ENCODE measurements around the gene ARID3C.

ARID3C gene

DNA sequence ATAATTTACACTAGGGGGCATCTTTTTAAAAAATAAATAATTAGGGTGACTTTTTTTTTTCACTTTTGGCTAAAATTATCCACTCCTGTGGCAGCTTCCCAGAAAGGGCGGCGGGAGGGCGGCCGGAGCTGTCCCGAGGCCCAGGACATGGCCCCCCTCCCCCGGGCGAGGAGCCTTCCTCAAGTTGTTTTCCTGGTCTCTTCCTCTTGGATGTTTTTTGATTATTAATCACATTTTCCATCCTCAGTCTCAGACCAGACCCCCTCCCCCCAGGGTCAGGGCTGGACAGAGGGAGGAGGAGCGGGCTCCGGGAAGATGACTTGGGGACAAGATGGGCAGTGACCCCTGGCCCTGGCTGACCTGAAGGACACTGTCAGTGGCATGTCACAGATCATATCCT, 34.7 kb downstream of the ARID3C start:
- no peak for DNase-seq (ENCODE audit: low read depth)

DNA sequence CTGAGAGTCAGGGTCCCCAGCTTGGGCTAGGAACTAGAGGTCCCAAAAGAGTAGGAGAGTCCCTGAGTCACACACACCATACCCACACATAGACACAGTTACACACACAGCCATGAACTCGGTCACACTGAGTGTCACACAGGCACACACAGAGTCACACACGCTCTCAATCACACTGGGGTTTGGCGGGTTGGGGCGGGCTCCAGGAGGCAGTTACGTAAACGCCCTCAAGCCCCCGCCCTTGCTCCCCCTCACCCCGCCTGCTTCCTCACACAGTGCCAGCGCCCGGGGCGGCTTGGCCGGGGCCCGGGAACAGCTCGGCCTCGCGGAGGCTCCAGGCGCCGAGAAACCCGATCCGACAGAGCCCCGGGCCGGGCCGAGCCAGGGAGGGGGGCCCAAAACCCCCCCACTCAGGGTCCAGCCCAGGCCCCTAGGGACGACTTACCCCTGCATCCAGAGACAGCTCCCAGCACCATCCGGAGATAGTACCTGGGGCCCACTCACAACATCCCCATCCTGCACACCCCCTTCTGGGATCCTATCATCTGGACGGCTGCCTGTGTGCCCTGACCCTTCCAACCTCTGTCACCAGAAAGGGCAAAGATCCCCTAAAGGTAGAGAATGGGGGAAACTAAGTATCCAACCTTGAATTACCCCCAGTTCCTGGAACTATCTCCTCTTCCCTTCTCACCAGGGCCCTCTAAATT, 35.8 kb downstream of the ARID3C start:
- no peak for DNase-seq (ENCODE audit: low read depth)

DNA sequence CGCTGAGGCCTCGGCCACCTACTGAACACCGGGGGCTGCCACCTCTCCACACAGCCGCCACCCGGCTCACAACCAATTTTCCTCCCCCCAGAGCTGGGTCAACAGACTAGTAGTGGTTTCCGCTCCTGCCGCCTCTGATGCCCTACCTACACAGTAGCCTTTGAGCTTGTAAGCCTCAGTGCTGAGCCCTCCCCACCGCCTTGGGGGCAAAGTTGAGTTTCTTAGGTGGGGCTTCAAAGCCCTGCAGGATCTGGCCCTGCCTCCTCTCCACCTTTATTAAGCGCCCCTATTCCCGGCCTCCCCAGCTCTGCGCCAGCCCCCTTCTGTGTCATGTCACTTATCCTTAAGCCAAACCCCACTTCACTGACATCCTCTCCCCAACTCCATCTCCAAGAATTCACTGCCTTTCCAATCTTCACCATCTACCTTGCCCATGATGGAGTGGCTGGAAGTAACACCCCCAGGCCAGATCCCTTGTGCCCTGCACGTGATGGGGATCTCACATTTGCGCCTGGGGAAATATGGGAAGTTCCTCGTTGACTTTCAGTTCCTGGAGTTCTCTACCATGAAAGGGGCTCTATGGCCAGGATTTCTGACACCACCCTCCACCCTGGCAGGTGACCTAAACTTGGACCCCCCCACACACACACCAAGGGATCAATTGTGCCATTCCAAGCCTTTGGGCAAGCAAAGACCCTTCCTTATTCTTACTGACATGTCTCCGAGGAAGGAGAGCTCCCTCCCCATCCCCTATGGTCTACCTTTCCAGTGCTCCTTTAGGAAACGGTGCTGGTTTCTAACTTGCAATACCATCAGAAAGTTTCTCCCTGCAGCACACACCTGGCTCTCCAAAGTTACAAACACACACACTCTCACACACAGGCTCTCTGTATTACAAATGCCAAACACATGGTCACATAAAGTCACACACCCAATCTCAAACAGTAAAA, 36.7 kb downstream of the ARID3C start:
- DNase-seq (ENCODE audit: low read depth): no peak

DNA sequence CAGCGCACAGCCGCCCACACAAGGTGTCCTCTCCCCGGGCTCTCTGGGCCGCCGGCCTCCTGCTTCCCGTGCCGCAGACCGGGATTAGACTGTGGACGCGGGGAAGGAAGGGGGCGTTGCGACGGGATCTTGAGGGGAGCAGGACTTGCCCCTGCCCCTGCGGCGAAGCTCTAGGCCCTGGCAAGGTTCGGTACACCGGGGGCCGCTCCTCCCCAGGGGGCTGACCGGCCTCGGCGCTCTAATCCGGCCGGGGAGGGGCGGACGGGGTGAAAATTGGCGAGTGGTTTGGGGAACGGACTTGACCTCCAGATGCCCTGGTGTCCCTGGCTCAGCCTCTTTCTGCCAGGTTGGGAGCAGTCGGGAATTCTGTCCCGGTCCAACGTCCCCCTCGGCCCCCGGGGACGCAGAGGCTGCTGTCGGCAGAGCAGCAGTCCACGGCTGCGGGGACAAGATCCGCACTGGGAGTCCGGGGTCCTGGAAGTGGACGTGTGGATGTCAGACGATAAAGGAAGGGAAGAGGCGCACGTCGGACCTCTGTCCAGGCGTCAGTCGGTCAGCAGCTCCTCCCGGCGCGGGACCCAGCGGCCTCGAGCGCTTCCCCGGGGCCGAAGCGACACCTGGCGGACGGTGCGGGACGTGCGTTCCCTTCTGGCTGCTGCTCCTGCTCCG, 37.5 kb downstream of the ARID3C start:
- DNase-seq (ENCODE audit: low read depth): peak; percentile 58

GRCh38 chr9:34590381-34591247, 38.3 kb downstream of the ARID3C start:
- DNase-seq (ENCODE audit: low read depth): no peak

DNA sequence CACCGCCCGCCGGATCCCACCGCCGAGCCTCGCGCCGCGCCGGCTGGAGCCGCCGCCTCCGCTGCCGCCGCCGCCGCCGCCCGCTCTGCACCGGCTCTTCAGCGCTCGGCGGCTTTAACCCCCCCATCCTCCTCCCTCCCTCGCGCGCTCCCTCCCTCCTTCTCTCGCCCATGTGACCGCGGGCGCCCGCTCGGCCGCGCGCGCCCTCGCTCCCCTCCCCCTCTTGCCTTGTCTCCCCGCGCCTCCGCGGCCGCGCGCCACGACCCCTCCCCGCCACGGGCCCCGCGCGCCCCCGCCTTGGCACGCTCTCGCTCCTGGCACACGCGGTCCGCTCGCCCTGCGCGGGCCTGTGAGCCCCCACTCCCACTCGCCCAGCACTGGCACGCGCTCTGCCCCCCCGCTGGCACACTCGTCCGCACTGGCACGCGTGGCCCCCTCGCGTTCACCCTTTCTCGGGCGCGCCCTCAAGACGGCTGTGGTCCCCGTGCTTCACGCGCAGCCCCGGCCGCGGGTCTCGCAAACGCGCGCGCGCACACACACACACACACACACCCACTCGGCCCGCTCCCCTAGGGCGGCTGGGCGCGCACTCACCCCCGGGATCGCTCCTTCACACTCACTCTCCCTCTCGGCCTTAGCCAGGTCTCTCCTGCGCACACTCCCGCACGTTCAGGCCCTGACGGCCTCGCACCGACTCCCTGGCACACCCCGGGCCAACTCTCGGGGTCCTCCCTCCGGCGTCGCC, 39.1 kb downstream of the ARID3C start, which contains the start of gene CNTFR:
CNTFR (minus strand) TSS at position 89 of the 745 bp plus-strand sequence. CDS start 20,743 bp downstream, outside the sequence.
- DNase-seq (ENCODE audit: low read depth): no peak

DNA sequence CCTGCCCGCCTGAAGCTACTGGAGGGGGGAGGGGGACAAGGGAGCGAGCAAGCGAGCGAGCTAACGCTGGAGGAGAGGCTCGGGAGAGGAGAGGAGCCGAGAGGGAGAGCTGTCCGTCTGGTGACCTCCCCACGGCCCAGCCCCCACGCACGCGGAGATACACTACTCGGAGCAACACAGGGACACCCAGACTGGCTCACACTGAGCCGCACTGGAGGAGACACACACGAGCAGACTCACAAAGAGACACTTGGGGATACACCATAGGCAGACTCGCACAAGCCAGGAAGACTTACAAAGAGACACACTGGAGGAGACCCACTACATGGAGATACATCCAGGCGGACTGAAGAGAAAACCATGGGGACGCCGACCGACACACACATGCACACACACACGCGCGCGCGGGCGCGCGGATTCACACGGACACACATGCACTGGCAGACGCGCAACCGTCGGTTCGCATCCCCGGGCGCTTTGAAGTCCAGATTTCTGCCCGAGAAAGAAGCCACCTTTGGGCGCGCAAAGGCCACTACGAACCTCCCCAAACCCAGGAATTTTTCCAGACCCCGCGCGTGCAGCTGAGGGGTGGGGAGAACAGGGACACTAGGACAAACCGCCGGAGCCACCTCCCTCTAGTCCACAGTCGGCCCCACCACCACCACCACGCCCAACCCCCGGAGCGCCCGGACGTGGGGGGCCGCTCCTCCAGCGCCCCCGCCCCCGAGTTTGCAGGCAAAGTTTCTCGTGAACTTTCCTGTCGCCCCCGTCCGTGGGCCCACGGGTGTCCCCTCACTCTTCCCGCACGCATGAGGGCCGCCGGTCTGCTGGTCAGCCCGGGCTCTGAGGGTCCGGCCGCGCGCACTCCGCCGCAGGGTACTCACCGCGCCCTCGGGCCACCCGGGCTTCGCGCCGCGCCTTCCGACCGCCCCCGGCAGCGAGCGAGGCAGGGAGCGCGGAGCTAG, 39.9 kb downstream of the ARID3C start:
- no peak for DNase-seq (ENCODE audit: low read depth)

DNA sequence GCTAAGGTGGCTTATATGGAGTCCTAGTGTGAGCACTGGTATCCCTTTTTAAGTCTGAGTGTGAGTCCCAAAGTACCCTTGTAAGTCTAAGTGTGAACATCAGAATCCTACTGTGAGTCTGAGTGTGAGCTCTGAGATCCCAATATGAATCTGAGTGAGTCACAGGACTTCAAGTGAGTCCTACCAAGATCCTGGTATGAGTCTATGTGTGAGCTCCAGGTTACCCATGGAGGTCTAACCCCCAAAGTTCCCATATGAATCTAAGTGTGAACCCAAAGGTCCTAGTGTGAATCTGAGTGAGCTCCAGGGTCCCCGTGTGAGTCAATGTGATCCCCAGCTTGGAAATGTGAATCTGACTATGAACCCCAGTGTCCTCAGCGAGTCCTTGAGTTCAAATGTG, 41.6 kb downstream of the ARID3C start:
- no peak for DNase-seq (ENCODE audit: low read depth)

DNA sequence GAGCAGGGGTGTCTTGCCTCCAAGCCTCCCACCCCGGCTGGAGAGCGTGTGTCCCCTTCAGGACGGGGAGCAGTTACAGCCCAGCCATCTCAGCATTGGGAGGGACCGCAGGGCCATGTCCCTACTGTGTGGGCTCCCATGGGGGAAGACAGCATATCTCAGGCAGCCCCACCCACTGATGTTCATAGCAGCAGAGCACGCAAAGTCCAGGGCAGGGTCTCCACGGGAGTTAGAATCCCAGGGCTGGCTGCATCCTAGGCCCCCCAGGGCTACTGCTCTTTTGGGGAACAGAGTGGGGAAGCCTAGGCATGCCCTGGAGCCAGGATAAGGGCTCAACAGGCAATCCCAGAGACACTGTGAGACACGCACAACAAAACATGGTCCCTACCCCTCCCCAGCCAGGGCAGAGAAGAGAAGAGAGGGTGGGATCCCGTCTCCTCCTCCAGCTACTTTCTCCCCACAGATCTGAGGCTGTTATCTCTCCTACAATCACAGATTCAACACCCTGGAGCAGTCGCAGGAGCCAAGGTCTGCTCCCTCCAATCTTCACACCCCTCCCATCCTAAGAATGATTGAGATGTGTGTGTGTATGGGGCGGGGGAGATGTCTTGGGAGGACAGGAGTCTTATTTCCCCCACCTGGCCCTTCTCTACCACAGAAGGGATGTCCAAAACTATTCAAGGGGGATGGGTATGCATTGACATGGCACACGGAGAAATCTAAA, 42.8 kb downstream of the ARID3C start:
- no peak for DNase-seq (ENCODE audit: low read depth)

DNA sequence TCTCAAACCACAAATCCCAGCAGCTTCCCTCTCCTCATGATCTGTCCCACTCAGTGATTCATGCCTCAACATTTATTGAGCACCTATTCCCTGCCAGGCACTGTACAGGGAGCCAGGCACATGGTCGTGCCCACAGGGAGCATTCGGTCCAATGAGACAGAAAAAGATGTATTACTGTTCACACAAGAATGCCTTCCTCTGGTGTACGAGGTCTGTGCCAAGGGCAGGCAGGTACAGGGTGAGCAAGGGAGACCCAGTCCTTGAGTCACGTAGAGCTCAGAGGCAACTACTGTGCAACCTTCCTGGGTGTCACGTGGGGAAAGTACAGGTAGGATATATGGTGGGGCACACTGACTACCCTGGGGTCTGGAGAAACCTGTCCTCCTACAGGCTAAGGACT, 43.9 kb downstream of the ARID3C start:
- DNase-seq (ENCODE audit: low read depth): no peak

DNA sequence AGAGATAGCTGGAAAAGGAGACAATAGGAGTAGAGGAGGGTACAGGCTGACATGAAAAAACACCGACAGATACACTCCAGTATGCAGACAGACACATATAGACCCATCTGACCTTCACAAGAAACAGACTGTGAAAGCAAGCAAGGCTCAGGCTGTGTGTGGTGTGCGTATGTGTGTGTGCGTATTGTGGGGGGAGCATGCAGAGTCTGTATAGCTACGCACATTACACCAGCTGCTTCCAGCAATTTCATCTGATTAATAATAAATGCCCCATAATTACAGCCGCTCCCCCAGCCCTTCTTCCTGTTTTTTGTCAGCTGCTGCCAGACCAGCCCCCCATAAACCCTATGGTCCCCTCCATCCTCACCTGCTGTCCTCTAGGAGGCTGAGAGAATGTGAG, 46.1 kb downstream of the ARID3C start:
- DNase-seq (ENCODE audit: low read depth): no peak

- no peak for DNase-seq (ENCODE audit: low read depth)
These were observed 47.5 kb downstream of the ARID3C start for GRCh38 chr9:34581318-34581717.

GRCh38 chr9:34580358-34580757, 48.5 kb downstream of the ARID3C start:
- DNase-seq (ENCODE audit: low read depth): no peak

DNA sequence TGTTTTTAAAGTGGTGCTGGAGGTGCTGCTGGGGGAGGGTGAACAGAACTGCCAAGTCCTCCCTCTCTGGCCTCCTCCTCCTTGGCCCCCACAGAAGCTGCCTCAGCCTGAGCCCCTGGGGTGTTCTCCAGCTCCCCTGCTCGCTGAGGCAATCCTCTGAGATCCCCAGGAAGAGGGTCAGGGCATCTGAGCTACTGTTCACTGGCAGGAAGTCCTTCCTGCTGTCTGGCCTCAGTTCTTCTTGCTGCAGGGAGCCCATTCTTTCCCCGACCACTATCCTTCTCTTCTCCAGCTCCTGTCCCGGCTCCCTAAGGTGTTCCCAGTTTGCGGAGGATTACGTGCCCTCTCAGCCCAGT, 49.1 kb downstream of the ARID3C start:
- DNase-seq (ENCODE audit: low read depth): no peak

GRCh38 chr9:34579104-34579807, 49.6 kb downstream of the ARID3C start:
- DNase-seq (ENCODE audit: low read depth): no peak

DNA sequence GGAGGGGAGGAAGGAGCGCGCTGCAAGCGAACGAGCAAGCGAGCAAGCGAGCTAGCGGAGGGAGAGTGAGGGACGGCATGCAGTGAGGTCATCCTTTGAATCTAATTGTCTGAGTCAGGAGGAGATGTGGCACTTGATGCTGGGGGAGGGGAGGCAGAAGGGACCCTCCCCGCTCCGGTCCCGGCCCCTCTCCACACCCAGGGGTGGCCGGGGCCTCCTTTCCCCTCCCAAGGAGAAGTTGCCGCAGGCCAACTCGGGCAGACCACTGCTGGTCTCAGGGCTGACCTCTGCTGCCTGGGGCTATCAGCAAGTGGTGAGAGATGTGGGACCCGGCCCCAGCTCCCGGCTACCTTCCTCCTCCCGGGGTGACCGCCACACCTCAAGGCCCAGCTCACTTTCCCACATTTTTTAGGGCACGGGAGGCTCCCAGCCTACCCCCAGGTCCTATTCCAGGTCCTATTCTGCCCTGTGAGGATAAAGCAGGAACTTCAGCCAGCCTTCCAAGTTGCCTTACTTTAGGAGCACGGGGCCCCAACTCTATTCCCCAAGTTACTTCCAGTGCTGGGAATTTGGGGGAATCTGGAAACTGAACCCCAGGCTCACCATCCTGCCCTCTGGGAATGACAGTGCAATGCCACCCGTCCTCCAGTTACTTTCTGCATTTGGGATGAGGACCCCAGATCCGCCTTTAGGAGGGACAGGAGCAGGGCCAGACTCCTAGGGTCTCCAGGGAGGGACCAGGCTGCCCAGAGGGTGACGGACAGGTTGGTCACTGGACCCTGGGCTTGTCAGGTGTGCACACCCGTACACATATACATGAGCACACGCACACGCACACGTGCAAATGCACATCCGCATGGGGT, 50.4 kb downstream of the ARID3C start:
- no peak for DNase-seq (ENCODE audit: low read depth)
